ENCODE measurements around the gene ACADVL. TPM values are rescaled to one million over a fixed set of nuclear protein-coding genes. Genes with fewer than 3 reads are reported as not detected.

Gene ACADVL
- total RNA-seq, 3 donors from 2014 or later (not counting 1 experiment from before 2014, with no cell fraction given): 439 to 637 (median 607) TPM

- Histone ChIP-seq H3K9me3 (ENCODE audit: control insufficient read depth, insufficient read depth, low read length) (no peaks in the 10 kb centered on the region), H3K4me3 (ENCODE audit: low read length) (no peak overlapping the region), H3K4me1 (ENCODE audit: control insufficient read depth, insufficient read depth, low read length) (peaks cover 33% of the 10 kb centered on the region), H3K27ac (ENCODE audit: low read length) (no peak overlapping the region), H3K27me3 (ENCODE audit: control insufficient read depth, insufficient read depth, low read length) (no peaks in the 10 kb centered on the region), H3K36me3 (ENCODE audit: control insufficient read depth, insufficient read depth, low read length) (peaks cover 47% of the 10 kb centered on the region)
- ATAC-seq (no peak), DNase-seq (no peak)
- peak overlapping the region; percentile 21 for H3K4me3 Mint-ChIP-seq
- H3K27me3 Mint-ChIP-seq (ENCODE audit: low read depth in 2 of 2): no peaks in the 10 kb centered on the region
- no peak for TF ChIP-seq CTCF (IDR thresholded peaks at IDR 0.05)
- 94% methylated on average over 15 of the region's 15 CpGs for WGBS (ENCODE audit: insufficient coverage)
- H3K9me3 Mint-ChIP-seq: no peaks in the 10 kb centered on the region
- H3K36me3 Mint-ChIP-seq: no peaks in the 10 kb centered on the region
- peak overlapping the region in 1 of 2 donors; percentile 98 for H3K27ac Mint-ChIP-seq
- peaks cover 19 to 36% of the 10 kb centered on the region in 2 donors for H3K4me1 Mint-ChIP-seq
- intact Hi-C loops (cut with micrococcal nuclease): no loop called here
These were observed 2.6 kb downstream of the ACADVL start for GRCh38 chr17:7222093-7222971.

DNA sequence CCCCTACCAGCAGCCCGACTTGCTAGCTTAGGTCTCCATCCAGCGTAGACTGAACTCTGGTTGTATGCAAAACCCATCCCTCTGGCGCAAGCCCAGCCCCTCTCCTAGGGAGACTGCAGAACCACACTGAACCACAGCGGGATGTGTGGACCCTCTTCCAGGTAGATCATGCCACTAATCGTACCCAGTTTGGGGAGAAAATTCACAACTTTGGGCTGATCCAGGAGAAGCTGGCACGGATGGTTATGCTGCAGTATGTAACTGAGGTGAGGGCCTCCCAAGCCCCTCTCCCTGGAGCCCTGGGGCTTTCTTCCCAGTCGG is 3.2 kb downstream of the ACADVL start:
- 92% methylated on average over 7 of the region's 7 CpGs for WGBS (ENCODE audit: insufficient coverage)
- no peak for DNase-seq

GRCh38 chr17:7223375-7223774 is 3.6 kb downstream of the ACADVL start:
- intact Hi-C loops (cut with micrococcal nuclease): no loop called here
- no peak overlapping the region for H3K4me3 Mint-ChIP-seq
- H3K27me3 Mint-ChIP-seq (ENCODE audit: low read depth in 2 of 2): no peaks in the 10 kb centered on the region
- no peak for TF ChIP-seq CTCF (IDR thresholded peaks at IDR 0.05)
- WGBS (ENCODE audit: insufficient coverage): 95% methylated on average over 4 of the region's 4 CpGs
- peaks cover 57% of the 10 kb centered on the region for H3K36me3 ChIP-seq (ENCODE audit: control insufficient read depth, insufficient read depth, low read length)
- peaks cover 24% of the 10 kb centered on the region for H3K4me1 ChIP-seq (ENCODE audit: control insufficient read depth, insufficient read depth, low read length)
- H3K36me3 Mint-ChIP-seq: no peaks in the 10 kb centered on the region
- peaks cover 19 to 29% of the 10 kb centered on the region in 2 donors for H3K4me1 Mint-ChIP-seq
- no peaks in the 10 kb centered on the region for H3K9me3 Mint-ChIP-seq
- ATAC-seq (no peak), DNase-seq (no peak)
- no peak overlapping the region for H3K4me3 ChIP-seq (ENCODE audit: low read length)
- H3K9me3 ChIP-seq (ENCODE audit: control insufficient read depth, insufficient read depth, low read length): no peaks in the 10 kb centered on the region
- H3K27me3 ChIP-seq (ENCODE audit: control insufficient read depth, insufficient read depth, low read length): no peaks in the 10 kb centered on the region
- no peak overlapping the region for H3K27ac ChIP-seq (ENCODE audit: low read length)
- H3K27ac Mint-ChIP-seq: peak overlapping the region in 1 of 2 donors; percentile 8

More for the DNA sequence above, 3.2 kb downstream of the ACADVL start:
- Mint-ChIP-seq H3K9me3 (no peaks in the 10 kb centered on the region), H3K36me3 (no peaks in the 10 kb centered on the region), H3K27me3 (ENCODE audit: low read depth in 2 of 2) (no peaks in the 10 kb centered on the region), H3K4me3 (no peak overlapping the region), H3K4me1 (peaks cover 19 to 32% of the 10 kb centered on the region in 2 donors), H3K27ac (no peak overlapping the region)
- no peak for ATAC-seq
- no peaks in the 10 kb centered on the region for H3K27me3 ChIP-seq (ENCODE audit: control insufficient read depth, insufficient read depth, low read length)
- intact Hi-C loops (cut with micrococcal nuclease): no loop called here
- H3K4me1 ChIP-seq (ENCODE audit: control insufficient read depth, insufficient read depth, low read length): peaks cover 28% of the 10 kb centered on the region
- peaks cover 53% of the 10 kb centered on the region for H3K36me3 ChIP-seq (ENCODE audit: control insufficient read depth, insufficient read depth, low read length)
- no peak for TF ChIP-seq CTCF (IDR thresholded peaks at IDR 0.05)
- no peak overlapping the region for H3K4me3 ChIP-seq (ENCODE audit: low read length)
- H3K9me3 ChIP-seq (ENCODE audit: control insufficient read depth, insufficient read depth, low read length): no peaks in the 10 kb centered on the region
- H3K27ac ChIP-seq (ENCODE audit: low read length): no peak overlapping the region

Measured in natural killer cell (primary cell).